GM19372 (cell line): ENCODE data around the gene NCOA3.
"Not testable (repeated sequence)": the region's sequence is repeated elsewhere in the genome, so short reads cannot be mapped to it uniquely, and the experiment has no call there.

Experiments
- ATAC-seq: cut with Tn5 transposase; IDR thresholded peaks from one replicate; pipeline ENCODE4 v1.9.1; 2021; ENCODE audit warnings: mild to moderate bottlenecking, low read depth, moderate library complexity; ENCODE audit not compliant: unreplicated experiment

Gene NCOA3

DNA sequence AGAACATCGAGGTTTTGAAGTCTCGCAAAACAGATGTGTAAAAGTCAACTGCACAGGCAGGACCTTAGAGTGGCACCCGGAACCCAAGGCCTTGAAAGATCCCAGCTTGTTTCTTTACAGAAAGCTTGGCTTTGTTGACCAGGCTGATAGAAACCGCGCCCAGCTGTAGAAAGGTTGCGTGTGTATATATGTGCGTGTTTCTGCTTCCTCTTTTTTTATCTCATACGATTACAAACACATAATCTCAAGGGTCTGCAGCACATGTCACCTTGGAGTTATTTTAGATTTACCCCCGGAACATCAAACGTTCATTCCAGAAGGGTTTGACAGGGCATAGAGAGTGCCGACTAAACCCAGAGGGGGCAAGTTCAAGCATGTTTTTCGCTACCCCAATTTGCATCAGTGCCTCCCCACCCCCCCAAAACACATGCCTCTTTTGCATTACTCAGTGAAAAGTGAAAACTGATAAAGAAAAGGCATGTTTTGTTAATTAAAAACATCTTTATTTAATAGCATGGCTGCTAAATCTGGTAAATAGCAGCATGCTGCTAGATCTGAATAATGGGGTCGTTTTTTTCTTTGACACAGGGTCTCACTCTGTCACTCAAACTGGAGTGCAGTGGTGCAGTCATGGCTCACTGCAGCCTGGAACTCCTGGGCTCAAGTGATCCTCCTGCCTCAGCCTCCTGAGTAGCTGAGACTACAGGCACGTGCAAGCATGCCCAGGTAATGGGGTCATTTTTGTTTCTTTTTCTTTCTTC lies 33.2 kb upstream of the NCOA3 start:
- peak; percentile 57 for ATAC-seq

DNA sequence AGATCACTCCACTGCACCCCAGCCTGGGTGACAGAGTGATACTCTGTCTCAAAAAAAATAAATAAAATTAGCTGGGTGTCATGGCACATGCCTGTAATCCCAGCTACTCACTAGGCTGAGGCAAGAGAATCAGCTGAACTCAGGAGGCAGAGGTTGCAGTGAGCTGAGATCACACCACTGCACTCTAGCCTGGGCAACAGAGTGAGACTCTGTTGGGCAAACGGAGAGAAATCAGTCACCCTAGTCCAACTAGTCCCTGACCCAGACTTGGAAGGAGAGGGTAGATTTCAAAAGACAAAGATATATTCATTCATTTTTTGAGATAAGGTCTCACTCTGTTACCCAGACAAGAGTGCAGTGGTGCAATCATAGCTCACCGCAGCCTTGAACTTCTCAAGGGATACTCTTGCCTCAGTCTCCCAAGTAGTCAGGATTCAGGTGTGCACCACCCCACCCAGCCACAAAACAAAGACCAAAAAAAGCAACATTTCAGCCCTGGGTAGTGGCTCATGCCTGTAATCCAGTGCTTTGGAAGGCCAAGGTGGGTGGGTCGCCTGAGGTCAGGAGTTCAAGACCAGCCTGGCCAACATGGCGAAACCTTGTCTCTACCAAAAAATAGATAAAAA lies 26.2 kb upstream of the NCOA3 start:
- ATAC-seq = no peak

DNA sequence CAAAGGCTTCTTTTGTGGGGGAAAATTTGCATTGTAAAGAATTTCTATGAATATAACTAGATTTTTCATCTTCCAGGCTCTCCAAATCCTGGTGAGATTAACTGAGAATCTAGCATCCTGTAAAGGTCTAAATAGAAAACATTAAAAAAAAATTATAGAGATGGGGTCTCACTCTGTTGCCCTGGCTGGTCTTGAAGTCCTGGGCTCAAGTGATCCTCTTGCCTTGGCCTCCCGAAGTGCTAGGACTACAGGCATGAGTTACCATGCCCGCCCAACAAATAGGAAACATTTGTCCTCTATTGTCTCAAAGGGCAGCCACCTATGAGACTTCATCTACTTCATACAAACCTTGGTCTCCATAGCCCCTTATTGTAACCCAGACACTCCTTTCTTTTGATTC lies 25.2 kb upstream of the NCOA3 start:
- no peak for ATAC-seq

DNA sequence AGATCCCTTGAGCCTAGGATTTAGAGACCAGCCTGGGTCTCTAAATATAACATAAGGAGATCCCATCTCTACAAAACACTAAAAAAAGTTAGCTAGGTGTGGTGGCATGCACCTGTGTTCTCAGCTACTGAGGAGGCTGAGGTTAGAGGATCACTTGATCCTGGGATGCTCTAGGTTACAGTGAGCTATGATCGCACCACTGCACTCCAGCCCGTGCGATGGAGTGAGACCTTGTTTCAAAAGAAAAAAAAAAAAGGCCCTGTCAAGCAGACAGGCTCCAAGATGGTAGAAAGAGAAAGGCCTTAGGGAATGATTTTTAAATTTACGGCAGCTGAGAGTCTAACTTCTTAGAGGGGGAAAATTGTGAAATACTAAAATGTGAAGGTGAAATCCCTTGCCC lies 22.6 kb upstream of the NCOA3 start:
- no peak for ATAC-seq

DNA sequence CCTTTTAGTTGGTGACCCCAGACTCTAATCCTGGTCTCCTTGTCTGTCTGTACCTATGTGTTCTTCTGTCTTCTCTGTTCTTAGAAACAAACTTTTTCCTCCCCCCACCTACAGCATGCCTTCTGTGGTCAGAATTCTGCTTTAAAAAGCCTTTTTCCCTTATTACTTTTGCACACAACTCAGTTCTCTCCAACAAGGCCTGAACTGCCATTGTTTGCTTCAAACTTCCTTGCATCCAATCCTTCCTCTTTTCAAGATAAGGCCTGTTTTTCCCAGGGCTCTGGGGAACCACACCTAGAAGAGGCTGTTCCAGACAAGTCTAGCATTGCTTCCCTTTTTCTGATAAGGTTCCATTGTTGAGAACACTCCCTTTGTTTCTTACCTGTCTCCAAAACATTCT lies 22.2 kb upstream of the NCOA3 start:
- ATAC-seq = no peak

DNA sequence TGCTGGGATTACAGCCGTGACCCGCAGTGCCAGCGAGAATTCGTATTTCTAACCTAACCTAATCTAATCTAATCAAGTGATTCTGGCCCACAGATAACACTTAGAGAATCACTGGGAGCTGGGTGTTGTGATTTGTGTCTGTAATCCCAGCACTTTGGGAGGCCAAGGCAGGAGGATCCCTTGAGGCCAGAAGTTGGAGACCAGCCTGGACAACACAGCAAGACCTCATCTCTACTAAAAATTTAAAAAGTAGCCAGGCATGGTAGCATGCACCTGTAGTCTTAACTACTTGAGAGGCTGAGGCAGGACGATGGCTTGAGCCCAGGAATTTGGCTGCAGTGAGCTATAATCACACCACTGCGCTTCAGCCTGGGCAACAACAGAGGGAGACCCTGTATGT lies 21.4 kb upstream of the NCOA3 start:
- ATAC-seq = no peak

DNA sequence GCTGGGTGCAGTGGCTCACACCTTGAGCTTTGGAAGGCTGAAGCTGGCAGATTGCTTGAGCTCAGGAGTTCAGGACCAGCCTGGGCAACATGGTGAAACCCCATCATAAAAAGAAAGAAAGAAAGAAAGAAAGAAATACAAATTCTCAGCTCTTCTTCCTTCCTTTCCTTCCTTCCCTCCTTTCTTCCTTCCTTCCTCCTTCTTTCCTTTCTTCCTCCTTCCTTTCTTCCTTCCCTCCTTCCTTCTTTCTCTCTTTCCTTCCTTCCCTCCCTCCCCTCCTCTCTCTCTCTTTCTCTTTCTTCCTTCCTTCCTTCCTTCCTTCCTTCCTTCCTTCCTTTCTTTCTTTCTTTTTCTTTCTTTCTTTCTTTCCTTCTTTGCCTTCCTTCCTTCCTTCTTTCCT lies 21.0 kb upstream of the NCOA3 start:
- ATAC-seq = no peak

DNA sequence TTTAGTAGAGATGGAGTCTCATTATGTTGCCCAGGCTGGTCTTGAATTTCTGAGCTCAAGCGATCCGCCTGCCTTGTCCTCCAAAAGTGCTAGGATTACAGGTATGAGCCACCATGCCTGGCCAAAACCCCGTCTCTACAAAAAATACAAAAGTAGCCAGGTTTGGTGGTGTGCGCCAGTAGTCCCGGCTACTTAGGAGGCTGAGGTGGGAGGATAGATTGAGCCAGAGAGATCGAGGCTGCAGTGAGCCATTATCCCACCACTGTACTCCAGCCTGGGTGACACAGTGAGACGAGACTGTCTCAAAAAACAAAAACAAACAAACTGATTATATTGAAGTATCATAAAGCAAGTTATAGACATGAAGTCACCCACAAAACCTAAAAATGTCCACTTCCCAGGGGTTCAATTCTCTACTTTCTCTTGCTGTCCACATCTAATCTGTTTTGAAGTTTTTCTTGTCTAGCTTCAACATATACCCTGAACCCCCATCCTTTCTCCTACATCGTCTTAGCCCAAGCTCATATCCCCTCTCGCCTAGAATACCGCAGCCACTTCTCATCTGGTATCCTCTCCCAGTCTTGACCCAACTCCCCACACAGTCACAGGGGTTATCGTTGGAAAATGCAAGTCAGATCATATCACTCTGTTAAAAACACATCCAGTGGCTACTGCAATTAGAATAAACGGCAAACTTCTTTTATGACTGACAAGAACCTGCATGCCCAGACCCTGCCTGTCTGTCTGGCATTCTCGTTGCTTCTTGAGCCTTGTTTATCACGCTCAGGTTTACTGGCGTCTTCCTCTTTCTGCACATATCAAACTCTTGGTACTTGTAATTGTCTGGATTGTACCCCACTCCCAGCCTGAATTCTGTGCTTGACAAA lies 20.1 kb upstream of the NCOA3 start:
- no peak for ATAC-seq

DNA sequence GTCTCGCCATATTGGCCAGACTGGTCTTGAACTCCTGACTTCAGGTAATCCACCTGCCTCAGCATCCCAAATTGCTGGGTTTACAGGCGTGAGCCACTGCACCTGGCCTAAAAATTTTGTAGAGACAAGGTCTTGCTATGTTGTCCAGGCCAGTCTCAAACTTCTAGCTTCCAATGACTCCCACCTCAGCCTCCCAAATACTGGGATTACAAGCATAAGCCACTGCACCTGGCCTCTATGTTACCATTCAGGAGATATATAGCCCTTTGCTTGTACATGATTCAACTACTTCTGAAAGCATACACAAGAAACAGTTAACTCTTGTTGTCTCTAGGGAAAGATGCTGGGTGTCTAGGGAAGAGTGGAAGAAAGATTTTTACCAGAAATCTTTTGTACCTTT lies 19.0 kb upstream of the NCOA3 start:
- no peak for ATAC-seq

DNA sequence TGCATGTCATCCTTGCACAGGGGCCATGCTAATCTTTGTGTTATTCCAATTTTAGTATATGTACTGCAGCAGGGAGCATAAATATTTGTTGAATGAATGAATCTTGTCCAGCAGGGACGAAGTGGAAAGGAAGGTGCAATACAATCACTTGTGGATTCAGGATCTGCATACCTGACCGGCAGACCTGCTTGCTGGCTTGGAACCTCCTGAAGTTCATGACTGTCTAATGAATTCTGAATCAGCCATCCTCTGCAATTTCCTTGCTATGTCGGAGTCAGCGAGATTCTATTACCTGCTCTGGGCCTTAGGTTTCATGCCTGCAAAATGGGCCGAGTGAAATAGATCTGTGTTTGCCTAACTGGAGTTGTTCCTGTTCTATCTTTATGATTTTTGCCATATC lies 17.4 kb upstream of the NCOA3 start:
- no peak for ATAC-seq

DNA sequence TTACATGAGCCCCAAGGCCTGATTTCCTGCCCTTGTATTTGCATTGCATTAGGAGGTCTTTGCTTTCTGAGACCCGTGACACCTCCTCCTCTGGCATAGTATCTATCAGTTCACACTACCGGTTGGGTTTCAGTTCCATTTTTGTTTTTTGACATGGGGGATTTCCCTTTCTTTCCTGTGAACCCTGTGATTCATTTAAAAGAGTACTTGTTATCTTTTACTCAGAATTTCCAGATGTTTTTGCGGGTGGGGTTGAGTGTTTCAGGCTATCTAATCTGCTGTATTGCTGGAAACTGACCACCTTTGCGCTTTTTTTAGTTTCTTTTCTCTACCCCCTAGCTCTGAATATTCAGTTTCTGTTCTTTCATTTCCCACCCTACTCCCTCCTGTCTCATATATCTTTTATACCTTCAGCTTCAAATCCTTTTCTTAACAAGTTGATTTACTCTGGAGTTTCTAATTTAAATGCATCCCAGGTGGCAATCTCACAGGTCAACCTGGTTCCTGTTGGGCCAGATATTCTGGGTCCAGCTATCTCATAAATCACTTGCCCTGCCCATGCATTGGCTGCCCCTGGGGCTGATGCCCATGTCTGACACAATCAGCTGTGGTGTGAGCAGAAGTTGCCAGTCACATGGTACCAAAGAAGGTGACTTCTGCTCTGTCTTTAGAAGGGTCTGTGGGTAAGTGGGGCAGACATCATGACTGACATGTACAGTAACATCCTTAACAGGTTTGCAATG lies 14.3 kb upstream of the NCOA3 start:
- ATAC-seq = peak; percentile 72

DNA sequence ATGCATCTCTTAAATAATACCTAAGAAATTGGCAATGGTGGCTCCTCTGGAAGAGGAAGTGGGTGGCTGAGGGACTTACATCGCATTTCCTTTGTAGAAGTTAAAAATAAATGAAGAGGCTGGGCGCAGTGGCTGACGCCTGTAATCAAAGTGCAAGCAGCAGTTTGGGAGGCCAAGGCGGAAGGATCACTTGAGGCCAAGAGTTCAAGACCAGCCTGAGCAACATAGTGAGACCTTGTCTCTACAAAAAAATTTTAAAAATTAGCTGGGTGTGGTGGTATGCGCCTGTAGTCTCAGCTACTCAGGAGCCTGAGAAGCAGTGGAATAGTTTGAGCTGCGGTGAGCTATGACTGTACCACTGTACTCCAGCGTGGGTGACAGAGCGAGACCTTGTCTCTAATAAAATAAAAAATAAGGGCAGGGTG lies 12.2 kb upstream of the NCOA3 start:
- ATAC-seq = no peak

DNA sequence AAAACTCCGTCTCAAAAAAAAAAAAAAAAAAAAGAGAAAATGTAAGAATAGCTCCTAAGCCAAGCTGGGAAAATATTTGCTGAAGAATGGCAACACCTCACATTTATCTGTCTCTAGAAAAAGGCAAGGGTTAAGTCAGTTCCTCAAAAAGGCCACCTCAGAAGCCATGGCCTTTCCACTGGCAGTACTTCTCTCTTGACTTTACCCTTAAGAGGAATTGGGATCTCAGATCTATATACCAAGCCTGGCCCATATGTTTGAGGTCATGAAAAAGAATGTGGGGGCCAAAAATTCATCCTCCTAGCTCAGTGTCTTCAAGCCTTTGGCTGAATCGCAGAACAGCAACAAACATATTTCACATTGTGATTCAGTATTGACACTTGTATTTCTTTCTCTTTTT lies 10.9 kb upstream of the NCOA3 start:
- no peak for ATAC-seq

DNA sequence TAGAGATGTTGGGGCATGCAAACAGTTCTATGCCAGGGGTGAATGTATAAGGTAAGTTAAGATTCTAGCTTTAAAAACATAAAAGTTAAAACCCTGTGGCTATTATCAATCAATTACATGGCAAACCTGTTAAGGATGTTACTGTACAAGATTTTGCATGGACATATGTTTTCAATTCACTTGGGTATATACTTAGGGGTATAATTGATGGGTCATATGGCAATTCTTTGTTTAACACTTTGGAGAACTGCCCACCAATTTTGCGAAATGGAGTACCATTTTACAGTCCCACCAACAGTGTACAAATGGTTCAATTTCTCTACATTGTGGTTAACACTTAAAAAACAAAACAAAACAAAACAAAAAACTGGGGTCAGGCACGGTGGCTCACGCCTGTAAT lies 9.4 kb upstream of the NCOA3 start:
- no peak for ATAC-seq

DNA sequence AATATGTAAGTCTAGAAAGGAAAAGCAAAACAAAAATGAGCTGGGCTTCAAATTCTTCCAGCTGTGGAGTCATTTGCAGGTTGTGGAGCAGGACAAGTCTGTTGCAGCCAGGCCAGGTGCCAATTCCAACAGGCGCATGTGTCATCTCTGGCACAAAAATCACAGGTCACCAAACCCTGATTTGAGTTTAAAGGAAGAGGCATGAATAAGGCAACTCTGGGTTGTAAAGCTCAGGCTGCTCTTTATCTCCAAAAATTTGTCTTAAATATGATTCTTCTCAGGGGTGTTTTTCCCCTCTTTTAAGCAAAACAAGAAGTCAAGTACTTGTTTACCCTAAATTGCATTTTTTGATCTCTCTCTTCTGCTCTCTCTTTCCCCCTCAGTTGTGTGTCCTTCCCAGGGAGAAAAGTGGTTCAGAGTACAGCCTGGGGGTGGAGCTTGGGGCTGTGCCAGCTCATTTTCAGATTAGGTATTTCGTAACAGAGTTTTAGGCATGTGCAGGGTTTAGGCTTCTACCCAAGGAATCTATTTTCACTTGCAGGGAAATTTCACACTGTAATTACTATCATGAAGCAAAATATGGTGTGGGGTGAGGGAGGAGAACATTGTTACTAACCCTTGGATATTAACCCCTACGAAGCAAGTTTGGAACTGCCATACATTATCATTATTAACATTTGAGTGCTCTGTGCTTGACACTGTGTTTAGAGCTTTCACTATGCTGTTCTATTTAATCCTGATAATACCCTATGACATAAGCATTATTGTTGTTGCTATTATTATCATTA lies 8.3 kb upstream of the NCOA3 start:
- ATAC-seq = no peak

DNA sequence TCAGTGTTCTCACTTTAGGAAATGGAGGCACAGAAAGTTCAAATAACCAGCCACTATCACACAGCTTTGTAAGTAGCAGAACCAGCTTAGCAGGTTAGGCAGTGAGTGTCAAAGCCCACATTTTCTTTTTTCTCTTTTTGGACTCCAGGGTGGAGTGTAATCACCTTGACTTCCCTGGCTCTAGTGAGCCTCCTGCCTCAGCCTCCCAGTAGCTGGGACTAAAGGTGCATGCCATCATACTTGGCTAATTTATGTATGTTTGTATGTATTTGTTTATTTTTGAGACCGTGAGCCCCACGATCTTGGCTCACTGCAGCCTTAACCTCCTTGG lies 7.8 kb upstream of the NCOA3 start:
- no peak for ATAC-seq

DNA sequence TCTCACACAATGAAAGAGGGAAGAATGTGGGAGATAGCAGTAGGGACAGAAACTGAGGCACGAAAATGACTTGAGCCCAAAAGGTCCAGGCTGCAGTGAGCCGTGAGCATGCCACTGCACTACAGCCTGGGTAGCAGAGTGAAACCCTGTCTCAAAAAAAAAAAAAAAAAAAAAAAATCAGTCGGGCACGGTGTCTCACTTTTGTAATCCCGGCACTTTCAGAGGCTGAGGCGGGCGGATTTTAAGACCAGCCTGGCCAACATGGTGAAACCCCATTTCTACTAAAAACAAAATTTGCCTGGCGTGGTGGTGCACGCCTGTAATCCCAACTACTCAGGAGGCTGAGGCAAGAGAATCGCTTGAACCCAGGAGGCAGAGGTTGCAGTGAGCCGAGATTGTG lies 7.1 kb upstream of the NCOA3 start:
- not testable (repeated sequence) for ATAC-seq

DNA sequence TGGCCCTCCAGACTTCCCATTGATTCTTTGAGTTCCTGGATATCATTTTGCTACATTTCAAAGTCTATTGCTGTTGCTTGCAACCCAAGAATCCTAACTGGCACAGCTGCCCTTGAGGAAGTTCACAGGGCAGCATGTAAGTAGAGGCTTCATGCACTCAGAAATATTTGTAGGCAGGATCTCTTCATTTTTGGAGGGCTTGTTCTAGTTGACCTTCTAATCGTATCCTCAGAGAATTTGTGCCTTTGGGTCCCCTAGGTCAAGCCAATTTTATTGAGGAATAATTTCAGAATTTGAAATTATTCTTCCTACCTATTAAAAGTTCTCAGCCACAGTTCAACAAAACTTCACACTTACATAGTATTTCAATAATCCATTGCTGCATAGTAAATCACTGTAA lies 5.6 kb upstream of the NCOA3 start:
- no peak for ATAC-seq

DNA sequence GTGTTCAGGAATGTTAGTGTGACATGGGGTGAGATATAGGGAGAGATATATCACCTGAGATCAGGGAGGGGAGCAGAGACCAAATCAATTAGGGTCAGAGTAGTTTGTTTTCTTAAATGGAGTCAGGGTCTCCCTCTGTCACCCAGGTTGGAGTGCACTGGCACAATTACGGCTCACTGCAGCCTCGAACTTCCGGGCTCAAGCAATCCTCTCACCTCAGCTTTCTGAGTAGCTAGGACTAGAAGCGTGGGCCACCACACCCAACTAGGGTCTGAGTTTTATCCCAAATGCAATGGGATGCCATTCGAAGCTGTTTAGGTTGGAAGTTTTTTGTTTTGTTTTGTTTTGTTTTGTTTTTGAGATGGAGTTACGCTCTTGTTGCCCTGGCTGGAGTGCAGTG lies 3.1 kb upstream of the NCOA3 start:
- no peak for ATAC-seq

DNA sequence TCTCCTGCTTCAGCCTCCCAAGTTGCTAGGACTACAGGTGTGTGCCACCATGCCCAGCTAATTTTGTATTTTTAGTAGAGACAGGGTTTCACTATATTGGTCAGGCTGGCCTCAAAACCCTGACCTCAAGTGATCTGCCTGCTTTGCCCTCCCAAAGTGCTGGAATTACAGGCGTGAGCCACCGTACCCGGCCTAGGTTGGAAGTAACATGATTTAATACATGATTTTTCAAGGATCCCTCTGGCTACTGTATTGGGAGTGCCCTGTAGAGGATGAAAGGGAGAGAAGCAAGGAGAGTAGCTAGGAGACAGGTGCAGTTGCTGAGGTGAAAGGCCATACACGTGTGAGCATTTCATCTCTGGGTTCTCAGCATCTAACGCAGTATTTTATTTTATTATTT lies 2.6 kb upstream of the NCOA3 start:
- no peak for ATAC-seq
